ENCODE data around the gene SHTN1.

- no peak for TF ChIP-seq CTCF (conservative IDR thresholded peaks at IDR 0.05)
- TF ChIP-seq ZFX (IDR thresholded peaks at IDR 0.05), result no peak
Observed at GRCh38 chr10:116905845-116906210, 99.2 kb downstream of the SHTN1 start.

Data from C4-2B (cell line).